ENCODE data around the gene SLC12A7.

Gene SLC12A7

GRCh38 chr5:1108865-1109174 lies 3.0 kb downstream of the SLC12A7 start:
- Histone ChIP-seq H3K9me3 (ENCODE audit: control insufficient read depth, insufficient read depth, low read depth, low read length) (no peaks in the 10 kb centered on the region), H3K4me3 (ENCODE audit: low read depth, low read length) (no peak overlapping the region), H3K36me3 (ENCODE audit: control insufficient read depth in 2 of 2, insufficient read depth in 1 of 2, low read length in 2 of 2) (peaks cover 0 to 5% of the 10 kb centered on the region in 2 experiments; a peak in 1 of 3 replicates), H3K4me1 (ENCODE audit: control insufficient read depth, insufficient read depth, low read length) (peaks cover 5% of the 10 kb centered on the region; the same call in 1 of the 2 replicates), H3K27ac (ENCODE audit: extremely low read depth, low read depth, low read length) (no peak overlapping the region)
- TF ChIP-seq ZNF670 (tag by site-specific recombination; IDR thresholded peaks at IDR 0.05; ENCODE audit: low read depth): no peak
- TF ChIP-seq BCL6B (tag by site-specific recombination; IDR thresholded peaks at IDR 0.05): no peak
- TF ChIP-seq ZNF423 (tag by site-specific recombination; IDR thresholded peaks at IDR 0.05): no peak
- no peak for TF ChIP-seq ZBTB48 (tag by site-specific recombination; IDR thresholded peaks at IDR 0.05)
- TF ChIP-seq ZFP3 (tag by site-specific recombination; IDR thresholded peaks at IDR 0.05; ENCODE audit: low read depth): no peak
- no peak for TF ChIP-seq ZNF529 (tag by site-specific recombination; IDR thresholded peaks at IDR 0.05; ENCODE audit: insufficient replicate concordance)
- ChIA-PET CTCF (interaction anchor here (0.6 to 2.3 kb wide), 4 partner anchors 9 to 65 kb away, joined by 3 to 7 read pairs (median 5); no protein-coding TSS in a partner anchor), POLR2A (interaction anchor here (1.3 kb wide), 1 partner anchor 9 kb away, joined by 6 read pairs; no protein-coding TSS in a partner anchor)

GRCh38 chr5:1108023-1108864 lies 3.6 kb downstream of the SLC12A7 start:
- H3K4me3 ChIP-seq (ENCODE audit: low read depth, low read length): no peak overlapping the region
- ChIA-PET CTCF (interaction anchor here (0.6 to 2.3 kb wide), 3 partner anchors 10 to 32 kb away, joined by 3 to 7 read pairs (median 7); no protein-coding TSS in a partner anchor), POLR2A (interaction anchor here (1.3 kb wide), 1 partner anchor 10 kb away, joined by 6 read pairs; no protein-coding TSS in a partner anchor)
- H3K4me1 ChIP-seq (ENCODE audit: control insufficient read depth, insufficient read depth, low read length): peaks cover 5% of the 10 kb centered on the region; the same call in 1 of the 2 replicates
- H3K9me3 ChIP-seq (ENCODE audit: control insufficient read depth, insufficient read depth, low read depth, low read length): no peaks in the 10 kb centered on the region
- no peak overlapping the region for H3K27ac ChIP-seq (ENCODE audit: extremely low read depth, low read depth, low read length)
- H3K36me3 ChIP-seq (ENCODE audit: control insufficient read depth in 2 of 2, insufficient read depth in 1 of 2, low read length in 2 of 2): peaks cover 0 to 5% of the 10 kb centered on the region in 2 experiments; a peak in 1 of 3 replicates
- TF ChIP-seq ZNF112 (tag by site-specific recombination; IDR thresholded peaks at IDR 0.05): no peak
- no peak for TF ChIP-seq GLI2 (tag by site-specific recombination; IDR thresholded peaks at IDR 0.05; ENCODE audit: borderline replicate concordance, low read depth)
- TF ChIP-seq ZNF600 (tag by site-specific recombination; IDR thresholded peaks at IDR 0.05): 0 out of 2 replicates have a peak, but pooled peaks have one; percentile 18
- no peak for TF ChIP-seq CTCF (tag by site-specific recombination; IDR thresholded peaks at IDR 0.05)

- Histone ChIP-seq H3K9me3 (ENCODE audit: control insufficient read depth, insufficient read depth, low read depth, low read length) (no peaks in the 10 kb centered on the region), H3K36me3 (ENCODE audit: control insufficient read depth in 2 of 2, insufficient read depth in 1 of 2, low read length in 2 of 2) (peaks cover 0 to 5% of the 10 kb centered on the region in 2 experiments; a peak in 1 of 3 replicates), H3K4me1 (ENCODE audit: control insufficient read depth, insufficient read depth, low read length) (peaks cover 5% of the 10 kb centered on the region; the same call in 1 of the 2 replicates), H3K4me3 (ENCODE audit: low read depth, low read length) (no peak overlapping the region), H3K27ac (ENCODE audit: extremely low read depth, low read depth, low read length) (no peak overlapping the region)
- ChIA-PET CTCF (interaction anchor here (2.3 kb wide), 1 partner anchor 11 kb away, joined by 7 read pairs; no protein-coding TSS in a partner anchor), POLR2A (no interaction called here)
- TF ChIP-seq ZNF510 (tag by site-specific recombination; IDR thresholded peaks at IDR 0.05; ENCODE audit: insufficient replicate concordance): no peak
- TF ChIP-seq ZNF645 (tag by site-specific recombination; IDR thresholded peaks at IDR 0.05): no peak
Observed at GRCh38 chr5:1107167-1108022, 4.5 kb downstream of the SLC12A7 start.
